Ureter (tissue), 1 donor: ENCODE data around the gene ENOX1. TPM values are rescaled to one million over a fixed set of nuclear protein-coding genes. Genes with fewer than 3 reads are reported as not detected.
"Not testable (repeated sequence)": the region's sequence is repeated elsewhere in the genome, so short reads cannot be mapped to it uniquely, and the experiment has no call there.

Experiments used
- DNase-seq: peaks from one replicate; pipeline ENCODE4 v3.0.0-alpha.2; 2020; ENCODE audit warnings: low spot score
- total RNA-seq: library from RNA; stranded (reverse); gene quantifications from one replicate; pipeline ENCODE4 v1.2.4, GENCODE V29; 2023
- donor health status: DM: yes; HTN: yes; CAD: no.

ENOX1 gene
- total RNA-seq = 7.1 TPM

DNA sequence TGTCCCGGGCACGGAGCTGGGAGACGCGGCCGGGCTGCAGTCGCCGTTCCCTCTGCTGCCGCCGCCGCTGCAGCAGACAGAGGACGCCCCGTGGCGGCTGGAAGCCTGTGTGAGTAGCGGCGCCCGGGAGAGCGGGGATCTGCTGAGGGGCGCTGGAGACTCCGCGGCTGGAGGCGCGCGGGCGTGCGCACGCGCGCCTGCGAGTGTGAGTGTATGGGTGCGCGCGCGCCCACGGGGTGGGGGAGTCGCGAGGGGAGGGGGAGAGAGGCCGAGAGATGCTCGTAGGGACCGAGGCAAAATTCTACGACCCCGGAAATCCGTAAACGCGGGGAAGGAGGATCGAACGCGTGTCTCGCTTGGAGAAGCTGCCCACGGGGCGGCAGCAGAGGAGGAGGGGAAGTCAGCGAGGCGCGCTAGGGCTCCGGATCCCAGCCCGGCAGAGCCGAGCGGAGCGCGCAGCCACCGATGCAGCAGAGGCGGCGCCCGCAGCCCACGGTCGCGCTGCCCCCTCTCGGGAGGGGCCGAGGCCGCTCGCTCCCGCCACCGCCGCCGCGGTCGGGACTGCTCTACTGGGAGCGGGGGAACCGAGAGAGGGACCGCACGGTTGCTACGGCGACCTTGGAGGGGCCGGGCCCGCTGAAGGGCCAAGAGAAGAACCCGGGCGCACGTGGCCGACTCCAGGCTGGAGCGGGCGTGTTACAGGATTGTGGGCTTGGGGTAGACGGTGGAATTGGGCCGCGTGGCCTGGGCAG, at the start of gene ENOX1:
Gene ENOX1, minus strand, starts transcription at position 207 of the 752 bp plus-strand sequence.
- peak; percentile 73 for DNase-seq

- no peak for DNase-seq
These were observed 48.9 kb upstream of the ENOX1 start for GRCh38 chr13:43835701-43836100.

- DNase-seq = no peak
These were observed 44.3 kb upstream of the ENOX1 start for GRCh38 chr13:43831088-43831487.

DNA sequence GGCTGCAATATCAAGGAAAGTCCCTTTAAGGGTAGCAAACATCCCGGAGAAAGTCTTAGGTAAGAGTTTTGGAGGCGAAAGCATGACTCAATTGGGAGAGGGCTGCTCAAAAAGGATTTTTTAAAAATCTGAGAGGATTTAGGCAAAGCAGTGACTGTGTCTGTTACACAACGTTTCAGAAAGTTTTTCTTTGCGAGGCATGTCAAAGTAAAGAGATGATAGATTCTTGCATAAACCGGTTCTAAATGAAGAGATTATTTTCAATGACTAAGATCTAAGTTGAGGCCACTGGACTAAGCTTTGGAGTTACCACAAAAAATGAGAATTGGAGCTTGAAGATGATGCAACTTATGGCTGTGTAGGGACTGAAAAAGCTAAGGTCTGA, 43.7 kb upstream of the ENOX1 start:
- no peak for DNase-seq

- DNase-seq = not testable (repeated sequence)
These were observed 37.9 kb upstream of the ENOX1 start for GRCh38 chr13:43824656-43825055.

GRCh38 chr13:43822969-43823368, 36.2 kb upstream of the ENOX1 start:
- no peak for DNase-seq

GRCh38 chr13:43816401-43816889, 29.7 kb upstream of the ENOX1 start:
- DNase-seq = no peak

- DNase-seq = no peak
These were observed 28.4 kb upstream of the ENOX1 start for GRCh38 chr13:43815204-43815603.

GRCh38 chr13:43808676-43809075, 21.9 kb upstream of the ENOX1 start:
- DNase-seq = no peak

DNA sequence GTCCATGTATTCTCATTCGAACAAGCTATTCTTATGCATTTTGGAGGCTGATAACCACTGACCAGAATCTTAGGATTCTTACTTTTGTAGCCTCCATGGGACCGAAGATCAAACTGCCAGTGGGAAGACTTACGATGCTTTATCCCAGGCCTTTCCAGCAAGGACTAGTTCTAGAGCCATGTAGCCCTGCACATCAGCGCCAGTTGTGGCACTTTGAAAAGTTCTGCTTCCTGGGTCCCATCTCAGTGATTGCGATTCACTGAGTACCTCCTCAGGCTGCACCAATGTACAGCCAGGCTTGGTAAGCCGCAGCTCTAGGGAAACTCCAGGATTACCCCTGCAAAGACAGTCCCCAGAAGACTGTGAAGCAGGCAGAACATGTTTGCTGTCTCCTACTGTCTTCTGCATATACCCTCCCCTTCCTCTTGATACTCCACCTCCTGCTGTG, 18.9 kb upstream of the ENOX1 start:
- DNase-seq = no peak

- no peak for DNase-seq
These were observed 18.3 kb upstream of the ENOX1 start for GRCh38 chr13:43805071-43805468.

DNA sequence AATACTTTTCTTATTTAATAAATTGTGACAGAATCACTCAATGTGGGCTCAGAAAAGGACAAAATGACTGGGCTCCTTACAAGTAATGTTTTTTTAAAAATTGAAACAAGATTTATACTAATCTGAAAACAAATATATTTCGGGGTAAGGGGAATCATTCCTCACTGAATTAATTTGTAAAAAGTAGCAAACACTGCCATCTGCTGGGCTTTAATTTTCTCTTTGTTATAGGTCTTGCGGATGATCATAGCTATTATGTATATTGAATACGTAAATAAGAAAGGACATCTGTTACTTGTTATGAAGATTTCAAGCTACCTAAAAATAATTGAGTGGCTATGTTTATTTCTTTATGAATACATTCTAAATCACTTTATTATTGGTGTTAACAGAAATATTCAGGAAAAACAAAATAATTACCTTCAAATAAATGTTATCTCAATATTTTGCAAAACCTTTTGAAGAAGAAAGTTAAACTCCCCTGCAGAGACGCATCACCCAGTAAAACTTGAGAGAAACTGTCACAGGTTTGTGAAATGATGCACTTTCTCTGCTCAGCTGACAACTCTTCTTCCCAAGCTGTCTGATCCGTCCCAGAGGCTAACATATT, 17.8 kb upstream of the ENOX1 start:
- no peak for DNase-seq

- DNase-seq = no peak
These were observed 15.7 kb upstream of the ENOX1 start for GRCh38 chr13:43802511-43802910.

DNA sequence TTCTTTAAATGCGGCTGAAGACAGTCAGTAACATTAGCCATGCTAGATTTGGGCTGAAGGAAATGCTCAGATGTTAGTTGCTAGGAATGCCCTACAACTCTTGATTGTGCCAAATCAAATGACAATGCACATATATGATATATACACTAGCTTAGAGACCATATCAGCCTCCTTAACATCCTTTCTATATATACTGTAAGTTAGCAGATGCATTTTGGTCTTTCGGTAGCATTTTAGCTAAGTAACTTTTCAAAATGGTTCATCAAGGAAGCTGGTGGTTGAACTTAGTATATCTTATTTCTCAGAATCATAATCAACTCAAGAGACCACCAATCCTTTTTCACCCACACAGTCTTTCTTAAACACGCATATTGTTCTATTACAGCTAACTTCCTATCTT, 14.1 kb upstream of the ENOX1 start:
- DNase-seq = no peak

DNA sequence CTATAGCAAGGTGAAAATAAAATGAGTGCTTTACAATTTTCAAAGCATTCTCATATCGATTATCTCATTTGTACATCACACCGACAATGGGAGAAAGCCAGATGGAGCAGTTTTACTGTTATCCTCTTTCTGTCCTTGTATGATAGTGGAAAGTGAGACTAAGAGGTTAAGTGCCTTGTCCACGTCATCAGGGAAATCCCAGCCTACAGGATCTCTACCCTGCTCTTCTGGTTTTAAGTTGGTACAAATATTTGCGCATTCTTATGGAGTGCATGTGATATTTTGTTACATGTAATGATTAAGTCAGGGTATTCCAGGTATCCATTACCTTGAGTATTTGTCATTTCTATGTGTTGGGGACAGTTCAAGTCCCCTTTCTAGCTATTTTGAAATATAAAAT, 12.4 kb upstream of the ENOX1 start:
- no peak for DNase-seq

DNA sequence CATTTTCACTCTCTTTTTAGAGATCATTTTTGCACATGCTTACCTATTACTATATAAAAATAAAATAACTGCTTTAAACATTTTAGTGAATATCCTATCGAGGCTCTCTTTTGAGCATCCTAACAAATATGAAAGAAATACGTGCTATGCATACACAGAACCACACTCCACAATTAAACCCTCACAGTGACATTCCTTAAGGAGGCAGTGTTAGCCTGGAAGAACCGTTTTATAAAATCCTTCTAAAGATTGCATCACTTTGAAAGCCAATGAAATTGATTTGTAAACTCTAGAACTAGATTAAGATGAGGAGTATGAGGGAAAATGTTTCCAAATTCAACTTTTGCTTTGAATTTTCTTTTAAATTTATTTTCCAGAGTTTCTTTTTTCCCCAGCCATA, 11.1 kb upstream of the ENOX1 start:
- DNase-seq = no peak

GRCh38 chr13:43797159-43797558, 10.4 kb upstream of the ENOX1 start:
- no peak for DNase-seq

- no peak for DNase-seq
These were observed 7.6 kb upstream of the ENOX1 start for GRCh38 chr13:43794416-43794815.

GRCh38 chr13:43792076-43792881, 5.5 kb upstream of the ENOX1 start:
- DNase-seq = no peak

DNA sequence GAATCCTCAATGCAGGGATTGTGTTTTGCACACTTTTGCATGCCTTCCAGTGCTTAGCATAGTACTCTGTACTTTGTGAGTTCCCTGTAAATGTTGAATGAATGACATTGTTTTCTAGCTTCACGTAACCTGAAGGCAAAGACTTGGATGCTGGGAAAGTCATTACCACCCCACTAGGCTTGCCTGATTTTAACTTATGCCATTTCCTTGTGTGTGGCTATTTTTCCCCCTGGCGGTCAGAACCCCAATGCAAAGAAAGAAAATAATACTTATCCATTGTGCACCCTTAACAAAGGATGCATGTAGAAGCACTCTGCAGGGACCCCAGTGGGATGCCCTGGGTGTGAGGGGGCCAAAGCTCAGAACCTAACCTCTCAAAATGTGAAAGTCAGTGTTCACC, 1.2 kb upstream of the ENOX1 start:
- peak; percentile 54 for DNase-seq

DNA sequence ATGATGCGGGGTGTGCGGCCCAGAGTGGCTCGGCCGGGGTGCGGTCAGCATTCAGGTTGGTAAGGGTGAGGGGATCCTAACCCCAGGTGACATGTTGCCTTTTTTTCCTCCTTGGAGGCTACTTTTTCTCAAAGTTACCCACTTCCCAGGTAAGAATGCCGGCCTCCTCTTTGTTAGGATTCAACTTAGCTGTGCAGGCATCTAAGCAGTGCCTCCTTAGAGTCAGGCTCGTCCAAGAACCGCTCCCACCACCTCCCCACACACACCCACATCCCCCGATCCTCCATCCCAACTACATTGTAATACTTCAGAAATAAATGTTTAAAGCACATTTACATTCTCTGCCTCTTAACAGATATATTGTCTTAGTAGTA, 733 bp upstream of the ENOX1 start:
- no peak for DNase-seq

DNA sequence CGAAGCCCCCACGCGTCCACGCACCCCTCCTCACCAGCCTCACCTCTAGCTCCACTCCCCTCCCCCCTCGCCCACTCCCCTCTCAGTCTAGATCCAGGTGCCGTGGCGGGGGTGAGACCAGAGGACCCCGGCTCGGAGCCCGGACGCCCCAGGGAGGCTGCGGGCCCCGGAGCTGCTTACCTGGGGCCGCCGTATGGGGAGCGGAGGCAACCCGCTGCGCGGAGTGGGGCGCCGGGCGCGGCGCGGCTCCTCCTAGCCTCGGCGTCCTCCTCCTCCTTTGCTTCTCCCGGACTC, 353 bp downstream of the ENOX1 start:
- no peak for DNase-seq
